GM23338 (cell line): Measurements from ENCODE around the gene MLST8.

Experiments
- EZH2 ChIP-seq: fragments of 200-600 bp; sonication (generic); IDR thresholded peaks from one replicate; pipeline ENCODE4 v1.8.0; 2017; ENCODE audit warnings: antibody characterized with exemption, mild to moderate bottlenecking, low read depth; ENCODE audit not compliant: unreplicated experiment
- EZH2phosphoT487 ChIP-seq: fragments of 200-600 bp; sonication (generic); IDR thresholded peaks from one replicate; pipeline ENCODE4 v1.8.1; 2018; ENCODE audit warnings: antibody characterized with exemption; ENCODE audit not compliant: unreplicated experiment
- TF ChIP-seq, protein P1 (sequence below), 2 experiments: fragments of 200-600 bp in 1 of 2; sonication (generic) in 1 of 2; conservative IDR thresholded peaks; 2 replicates each; pipeline versions ENCODE4 v1.5.1 to v1.6.1; 2016 to 2017; ENCODE audit warnings: antibody characterized with exemption in 2 of 2, low read depth in 2 of 2, mild to moderate bottlenecking in 2 of 2, moderate library complexity in 1 of 2
- TF ChIP-seq, protein P2 (sequence below): IDR thresholded peaks from 2 replicates; pipeline ENCODE4 v1.6.1; 2016; ENCODE audit warnings: antibody characterized with exemption
- TF ChIP-seq, protein P3 (sequence below): IDR thresholded peaks from one replicate; pipeline ENCODE4 v1.6.1; 2018; ENCODE audit warnings: antibody characterized with exemption; ENCODE audit not compliant: unreplicated experiment

DNA sequence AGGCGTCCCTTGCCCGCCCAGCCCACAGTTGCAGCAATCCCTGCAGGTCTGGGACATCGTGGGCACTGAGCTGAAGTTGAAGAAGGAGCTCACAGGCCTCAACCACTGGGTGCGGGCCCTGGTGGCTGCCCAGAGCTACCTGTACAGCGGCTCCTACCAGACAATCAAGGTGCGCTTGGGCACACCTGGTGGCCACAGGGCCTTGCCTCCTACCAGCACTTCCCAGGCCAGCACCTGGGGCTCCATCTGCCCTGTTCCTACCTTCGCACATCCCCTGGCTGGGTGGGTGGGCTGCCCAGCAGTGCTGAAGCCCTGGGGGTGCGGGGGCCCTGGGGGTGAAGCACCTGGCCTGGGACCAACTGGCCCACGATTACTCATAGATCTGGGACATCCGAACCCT is 29.8 kb upstream of the MLST8 start:
- TF ChIP-seq, protein P1, sequence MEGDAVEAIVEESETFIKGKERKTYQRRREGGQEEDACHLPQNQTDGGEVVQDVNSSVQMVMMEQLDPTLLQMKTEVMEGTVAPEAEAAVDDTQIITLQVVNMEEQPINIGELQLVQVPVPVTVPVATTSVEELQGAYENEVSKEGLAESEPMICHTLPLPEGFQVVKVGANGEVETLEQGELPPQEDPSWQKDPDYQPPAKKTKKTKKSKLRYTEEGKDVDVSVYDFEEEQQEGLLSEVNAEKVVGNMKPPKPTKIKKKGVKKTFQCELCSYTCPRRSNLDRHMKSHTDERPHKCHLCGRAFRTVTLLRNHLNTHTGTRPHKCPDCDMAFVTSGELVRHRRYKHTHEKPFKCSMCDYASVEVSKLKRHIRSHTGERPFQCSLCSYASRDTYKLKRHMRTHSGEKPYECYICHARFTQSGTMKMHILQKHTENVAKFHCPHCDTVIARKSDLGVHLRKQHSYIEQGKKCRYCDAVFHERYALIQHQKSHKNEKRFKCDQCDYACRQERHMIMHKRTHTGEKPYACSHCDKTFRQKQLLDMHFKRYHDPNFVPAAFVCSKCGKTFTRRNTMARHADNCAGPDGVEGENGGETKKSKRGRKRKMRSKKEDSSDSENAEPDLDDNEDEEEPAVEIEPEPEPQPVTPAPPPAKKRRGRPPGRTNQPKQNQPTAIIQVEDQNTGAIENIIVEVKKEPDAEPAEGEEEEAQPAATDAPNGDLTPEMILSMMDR (conservative IDR thresholded peaks at IDR 0.05; ENCODE audit: low read depth in 2 of 2), result no peak
- TF ChIP-seq, protein P2, sequence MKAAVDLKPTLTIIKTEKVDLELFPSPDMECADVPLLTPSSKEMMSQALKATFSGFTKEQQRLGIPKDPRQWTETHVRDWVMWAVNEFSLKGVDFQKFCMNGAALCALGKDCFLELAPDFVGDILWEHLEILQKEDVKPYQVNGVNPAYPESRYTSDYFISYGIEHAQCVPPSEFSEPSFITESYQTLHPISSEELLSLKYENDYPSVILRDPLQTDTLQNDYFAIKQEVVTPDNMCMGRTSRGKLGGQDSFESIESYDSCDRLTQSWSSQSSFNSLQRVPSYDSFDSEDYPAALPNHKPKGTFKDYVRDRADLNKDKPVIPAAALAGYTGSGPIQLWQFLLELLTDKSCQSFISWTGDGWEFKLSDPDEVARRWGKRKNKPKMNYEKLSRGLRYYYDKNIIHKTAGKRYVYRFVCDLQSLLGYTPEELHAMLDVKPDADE, result no peak
- TF ChIP-seq, protein P3, sequence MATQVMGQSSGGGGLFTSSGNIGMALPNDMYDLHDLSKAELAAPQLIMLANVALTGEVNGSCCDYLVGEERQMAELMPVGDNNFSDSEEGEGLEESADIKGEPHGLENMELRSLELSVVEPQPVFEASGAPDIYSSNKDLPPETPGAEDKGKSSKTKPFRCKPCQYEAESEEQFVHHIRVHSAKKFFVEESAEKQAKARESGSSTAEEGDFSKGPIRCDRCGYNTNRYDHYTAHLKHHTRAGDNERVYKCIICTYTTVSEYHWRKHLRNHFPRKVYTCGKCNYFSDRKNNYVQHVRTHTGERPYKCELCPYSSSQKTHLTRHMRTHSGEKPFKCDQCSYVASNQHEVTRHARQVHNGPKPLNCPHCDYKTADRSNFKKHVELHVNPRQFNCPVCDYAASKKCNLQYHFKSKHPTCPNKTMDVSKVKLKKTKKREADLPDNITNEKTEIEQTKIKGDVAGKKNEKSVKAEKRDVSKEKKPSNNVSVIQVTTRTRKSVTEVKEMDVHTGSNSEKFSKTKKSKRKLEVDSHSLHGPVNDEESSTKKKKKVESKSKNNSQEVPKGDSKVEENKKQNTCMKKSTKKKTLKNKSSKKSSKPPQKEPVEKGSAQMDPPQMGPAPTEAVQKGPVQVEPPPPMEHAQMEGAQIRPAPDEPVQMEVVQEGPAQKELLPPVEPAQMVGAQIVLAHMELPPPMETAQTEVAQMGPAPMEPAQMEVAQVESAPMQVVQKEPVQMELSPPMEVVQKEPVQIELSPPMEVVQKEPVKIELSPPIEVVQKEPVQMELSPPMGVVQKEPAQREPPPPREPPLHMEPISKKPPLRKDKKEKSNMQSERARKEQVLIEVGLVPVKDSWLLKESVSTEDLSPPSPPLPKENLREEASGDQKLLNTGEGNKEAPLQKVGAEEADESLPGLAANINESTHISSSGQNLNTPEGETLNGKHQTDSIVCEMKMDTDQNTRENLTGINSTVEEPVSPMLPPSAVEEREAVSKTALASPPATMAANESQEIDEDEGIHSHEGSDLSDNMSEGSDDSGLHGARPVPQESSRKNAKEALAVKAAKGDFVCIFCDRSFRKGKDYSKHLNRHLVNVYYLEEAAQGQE, result no peak
- TF ChIP-seq EZH2phosphoT487 (no peak), EZH2 (no peak)
